Right atrium auricular region (tissue), 2 donors: ENCODE measurements around the gene JAML. TPM values are rescaled to one million over a fixed set of nuclear protein-coding genes. Genes with fewer than 3 reads are reported as not detected.

ENCODE experiments used
- DNase-seq: peaks from one replicate; pipeline ENCODE4 v3.0.0-alpha.2; 2019; ENCODE audit warnings: low spot score
- H3K27ac ChIP-seq, 2 donors: fragments of 200-600 bp; sonication (generic); 1 replicate in 1 of 2; 2 replicates in 1 of 2; pipeline ENCODE4 v1.5.1; 2016 to 2019
- H3K27me3 ChIP-seq, 2 donors: fragments of 200-600 bp; sonication (generic); one replicate each; pipeline versions ENCODE4 v1.5.1 to v1.6.0; 2017 to 2019
- H3K36me3 ChIP-seq: fragments of 200-600 bp; sonication (generic); one replicate; pipeline ENCODE4 v1.5.1; 2016
- H3K4me1 ChIP-seq, 2 donors: fragments of 200-600 bp; sonication (generic); one replicate each; pipeline versions ENCODE4 v1.5.1 to v1.6.0; 2017 to 2019
- H3K4me3 ChIP-seq, 2 donors: fragments of 200-600 bp; sonication (generic); 1 replicate in 1 of 2; 2 replicates in 1 of 2; pipeline ENCODE4 v1.5.1; 2017 to 2019; ENCODE audit warnings: mild to moderate bottlenecking in 1 of 2, moderate library complexity in 1 of 2
- H3K9me3 ChIP-seq, 2 donors: fragments of 200-600 bp; sonication (generic); one replicate each; pipeline ENCODE4 v1.5.1; 2019
- total RNA-seq, 2 donors: library from RNA; depleted of rRNA; stranded (reverse); fragments of >200 nt; gene quantifications; one replicate each; pipeline ENCODE4 v1.1.0, GENCODE V29; 2016
- TF ChIP-seq, protein P1 (sequence below), 2 donors: fragments of 200-600 bp; sonication (generic); IDR thresholded peaks; one replicate each; pipeline ENCODE4 v1.5.1; 2019; ENCODE audit warnings: antibody characterized with exemption in 2 of 2

Gene JAML
- total RNA-seq, 2 donors from 2014 or later = 0.48 to 2.2 TPM

DNA sequence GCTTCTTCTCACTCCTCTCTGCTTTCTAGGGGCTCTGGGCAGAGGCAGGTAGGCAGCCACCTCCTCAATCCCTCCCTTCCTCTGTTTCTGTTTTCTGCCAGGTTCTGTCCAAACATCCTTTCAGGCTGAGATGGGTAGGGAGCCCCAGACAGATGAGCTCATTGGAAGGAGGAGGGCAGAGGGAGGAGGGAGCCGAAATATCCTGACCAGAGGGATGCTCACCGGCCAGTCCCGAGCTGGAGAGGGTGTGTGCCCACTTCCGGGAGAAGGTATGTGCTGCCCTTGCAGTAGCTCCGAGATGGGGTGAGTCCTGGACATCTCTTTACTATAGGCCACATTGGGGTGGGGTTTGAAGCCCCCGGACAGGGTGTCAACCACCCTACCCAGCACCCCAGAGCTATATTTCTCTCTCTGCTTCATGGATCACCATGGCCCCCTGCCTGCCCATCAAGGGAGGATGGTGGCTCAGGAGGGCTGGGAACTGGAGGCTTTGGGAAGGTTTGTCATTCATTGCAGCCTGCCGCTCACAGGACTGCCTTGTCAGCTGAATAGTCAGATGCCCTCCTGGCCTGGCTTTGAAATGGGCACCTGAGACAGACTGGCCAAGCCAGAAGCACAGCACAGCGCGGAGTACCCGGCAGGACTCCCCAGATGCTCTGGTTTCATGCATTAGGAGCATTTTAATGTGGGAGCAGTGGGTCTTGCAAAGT lies 67.5 kb downstream of the JAML start:
- Histone ChIP-seq H3K27me3 (no peaks in the 10 kb centered on the region), H3K9me3 (no peaks in the 10 kb centered on the region), H3K27ac (no peak overlapping the region), H3K36me3 (no peaks in the 10 kb centered on the region), H3K4me3 (no peak overlapping the region), H3K4me1 (peaks cover 0 to 24% of the 10 kb centered on the region in 2 donors)
- TF ChIP-seq, protein P1, sequence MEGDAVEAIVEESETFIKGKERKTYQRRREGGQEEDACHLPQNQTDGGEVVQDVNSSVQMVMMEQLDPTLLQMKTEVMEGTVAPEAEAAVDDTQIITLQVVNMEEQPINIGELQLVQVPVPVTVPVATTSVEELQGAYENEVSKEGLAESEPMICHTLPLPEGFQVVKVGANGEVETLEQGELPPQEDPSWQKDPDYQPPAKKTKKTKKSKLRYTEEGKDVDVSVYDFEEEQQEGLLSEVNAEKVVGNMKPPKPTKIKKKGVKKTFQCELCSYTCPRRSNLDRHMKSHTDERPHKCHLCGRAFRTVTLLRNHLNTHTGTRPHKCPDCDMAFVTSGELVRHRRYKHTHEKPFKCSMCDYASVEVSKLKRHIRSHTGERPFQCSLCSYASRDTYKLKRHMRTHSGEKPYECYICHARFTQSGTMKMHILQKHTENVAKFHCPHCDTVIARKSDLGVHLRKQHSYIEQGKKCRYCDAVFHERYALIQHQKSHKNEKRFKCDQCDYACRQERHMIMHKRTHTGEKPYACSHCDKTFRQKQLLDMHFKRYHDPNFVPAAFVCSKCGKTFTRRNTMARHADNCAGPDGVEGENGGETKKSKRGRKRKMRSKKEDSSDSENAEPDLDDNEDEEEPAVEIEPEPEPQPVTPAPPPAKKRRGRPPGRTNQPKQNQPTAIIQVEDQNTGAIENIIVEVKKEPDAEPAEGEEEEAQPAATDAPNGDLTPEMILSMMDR (IDR thresholded peaks at IDR 0.05) = no peak
- DNase-seq = no peak

DNA sequence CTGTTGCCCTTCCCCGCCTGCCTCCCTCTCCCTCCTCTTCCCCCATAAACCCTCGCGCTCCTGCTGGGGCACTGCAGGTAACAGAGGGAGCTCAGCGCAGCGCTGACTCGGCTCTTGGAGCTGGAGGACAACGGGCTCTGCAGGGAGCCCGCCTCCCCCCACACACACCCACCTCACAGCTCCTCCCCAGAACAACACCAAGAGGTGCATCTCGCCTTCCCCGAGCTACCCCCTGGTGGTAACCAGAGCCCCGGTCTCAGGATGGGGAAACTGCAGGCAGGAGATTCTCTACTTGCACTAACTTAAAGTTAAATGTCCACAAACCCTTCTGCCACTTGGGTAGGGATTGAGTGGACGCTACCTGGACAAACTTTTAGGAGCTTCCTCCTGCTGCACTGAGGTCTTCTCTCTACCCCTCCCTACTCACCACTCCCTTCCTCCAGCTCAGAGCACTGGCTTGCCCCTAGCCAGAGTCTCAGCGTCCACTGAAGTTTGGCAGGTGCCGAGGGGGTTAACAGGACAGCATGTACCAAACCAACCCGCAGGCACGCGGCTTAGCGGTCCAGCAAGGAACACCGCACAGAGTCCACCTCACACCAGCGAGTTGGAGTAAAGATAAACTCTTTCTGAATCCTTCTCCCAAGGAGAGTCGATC lies 68.2 kb downstream of the JAML start:
- Histone ChIP-seq H3K4me1 (peaks cover 0 to 30% of the 10 kb centered on the region in 2 donors), H3K4me3 (peak overlapping the region in 1 of 2 donors; percentile 4), H3K27ac (no peak overlapping the region), H3K9me3 (no peaks in the 10 kb centered on the region), H3K36me3 (no peaks in the 10 kb centered on the region), H3K27me3 (no peaks in the 10 kb centered on the region)
- DNase-seq = no peak
- TF ChIP-seq, protein P1 (IDR thresholded peaks at IDR 0.05) = no peak

DNA sequence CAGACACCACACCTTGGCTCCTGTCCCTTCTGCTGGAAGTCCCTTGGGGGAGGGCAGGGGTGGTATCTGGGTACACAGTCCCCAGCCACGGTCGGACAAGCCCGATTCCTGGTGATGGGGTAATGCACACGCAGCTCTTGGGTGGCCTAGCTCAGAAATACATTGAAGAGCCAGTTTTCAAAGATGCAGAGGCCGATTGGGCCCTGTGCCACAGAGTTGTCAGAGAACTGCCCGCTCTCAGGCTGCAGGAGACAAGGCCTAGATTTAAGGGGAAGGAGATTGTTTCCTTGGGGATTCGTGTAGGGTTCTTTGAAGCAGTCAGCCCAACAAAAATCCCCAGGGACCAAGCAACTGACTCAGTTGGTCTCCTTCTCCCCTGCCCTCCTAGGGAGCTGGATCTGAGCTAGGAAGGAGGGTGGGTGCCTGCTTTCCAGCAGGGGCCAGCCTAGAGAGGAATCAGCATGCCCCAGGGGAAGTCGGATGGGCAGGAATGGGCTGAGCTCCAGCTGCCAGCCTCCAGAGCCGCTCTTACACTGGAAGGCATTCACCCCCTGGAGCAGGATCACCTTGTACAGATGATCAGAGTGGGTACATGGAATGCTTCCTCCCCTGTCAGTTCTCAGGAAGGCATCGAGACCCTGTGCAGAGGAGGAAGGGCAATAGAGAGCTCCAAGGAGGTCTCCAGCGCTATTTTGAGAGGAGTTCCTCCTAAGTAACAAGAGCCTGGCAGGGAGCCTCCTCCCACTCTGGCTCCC lies 68.9 kb downstream of the JAML start:
- H3K4me3 ChIP-seq = no peak overlapping the region
- H3K27ac ChIP-seq = no peak overlapping the region
- H3K27me3 ChIP-seq = no peaks in the 10 kb centered on the region
- no peaks in the 10 kb centered on the region for H3K36me3 ChIP-seq
- no peaks in the 10 kb centered on the region for H3K9me3 ChIP-seq
- peaks cover 0 to 30% of the 10 kb centered on the region in 2 donors for H3K4me1 ChIP-seq
- DNase-seq = no peak
- TF ChIP-seq, protein P1 (IDR thresholded peaks at IDR 0.05) = no peak

DNA sequence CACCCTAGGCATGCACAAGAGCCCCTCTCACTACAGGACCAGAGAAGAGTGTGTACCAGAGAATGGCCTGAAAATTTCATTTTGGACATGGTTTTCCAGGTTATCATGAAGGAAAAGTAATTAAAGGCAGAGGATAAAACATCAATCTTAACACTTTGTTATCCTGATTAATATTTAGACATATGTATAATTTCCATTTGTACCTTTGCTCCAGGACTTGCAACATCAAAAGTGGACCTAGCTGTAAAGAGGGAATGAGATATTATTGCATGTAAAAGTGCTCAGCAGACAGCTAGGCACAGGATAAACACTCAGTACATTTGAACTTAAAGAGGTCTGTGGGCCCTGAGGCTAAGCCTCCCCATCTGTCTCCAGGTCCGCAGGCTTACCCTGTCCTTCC lies 70.2 kb downstream of the JAML start:
- H3K9me3 ChIP-seq = no peaks in the 10 kb centered on the region
- H3K4me3 ChIP-seq = no peak overlapping the region
- TF ChIP-seq, protein P1 (IDR thresholded peaks at IDR 0.05) = no peak
- no peak overlapping the region for H3K27ac ChIP-seq
- H3K4me1 ChIP-seq = peaks cover 0 to 30% of the 10 kb centered on the region in 2 donors
- H3K36me3 ChIP-seq = no peaks in the 10 kb centered on the region
- no peak for DNase-seq
- H3K27me3 ChIP-seq = no peaks in the 10 kb centered on the region

DNA sequence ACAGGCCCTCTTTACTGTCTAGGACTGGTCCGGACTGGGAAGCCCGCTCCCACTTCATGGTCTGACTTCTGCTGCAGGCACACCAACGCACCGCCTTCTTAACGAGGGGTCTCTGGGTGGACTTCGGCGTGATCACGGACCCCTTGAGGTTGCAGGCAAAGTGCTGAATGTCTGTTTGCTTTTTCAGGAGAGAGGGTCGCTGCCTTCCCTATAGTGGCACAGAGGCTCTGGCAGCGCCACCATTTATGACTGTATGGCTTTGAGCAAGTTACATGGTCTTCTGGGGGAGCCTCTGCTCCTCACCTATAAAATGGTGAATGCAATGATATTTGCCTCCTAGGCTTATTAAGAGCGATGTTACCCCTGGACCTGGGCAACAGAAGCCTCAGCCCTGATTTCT lies 70.8 kb downstream of the JAML start:
- Histone ChIP-seq H3K9me3 (no peaks in the 10 kb centered on the region), H3K4me3 (no peak overlapping the region), H3K27me3 (no peaks in the 10 kb centered on the region), H3K4me1 (peaks cover 0 to 30% of the 10 kb centered on the region in 2 donors), H3K27ac (no peak overlapping the region), H3K36me3 (no peaks in the 10 kb centered on the region)
- DNase-seq = no peak
- TF ChIP-seq, protein P1 (IDR thresholded peaks at IDR 0.05) = no peak
